Measurements from ENCODE around the gene PLPP4. TPM values are rescaled to one million over a fixed set of nuclear protein-coding genes. Genes with fewer than 3 reads are reported as not detected.

The PLPP4 gene
- total RNA-seq, 1 donor from 2014 or later, result 0.19 TPM

DNA sequence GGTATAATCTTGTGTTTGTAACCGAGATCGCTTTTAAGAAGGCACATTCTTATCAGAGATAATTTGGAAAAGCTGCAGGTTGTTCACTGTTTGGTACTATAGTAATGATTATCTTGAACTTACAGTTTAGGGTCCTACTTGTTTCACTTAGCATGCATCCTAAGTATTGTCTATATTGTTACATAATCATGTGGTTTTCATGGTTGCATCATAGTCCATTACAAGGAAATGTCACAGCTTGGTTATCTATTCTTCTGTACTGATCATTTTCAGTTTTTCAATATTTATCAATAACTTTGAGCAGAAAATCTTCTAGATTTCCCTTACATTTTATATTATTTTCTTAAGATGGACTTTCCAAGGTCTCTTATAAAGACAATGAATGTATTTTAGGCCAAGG is 116.3 kb downstream of the PLPP4 start:
- DNase-seq (ENCODE audit: low read depth), result no peak

DNA sequence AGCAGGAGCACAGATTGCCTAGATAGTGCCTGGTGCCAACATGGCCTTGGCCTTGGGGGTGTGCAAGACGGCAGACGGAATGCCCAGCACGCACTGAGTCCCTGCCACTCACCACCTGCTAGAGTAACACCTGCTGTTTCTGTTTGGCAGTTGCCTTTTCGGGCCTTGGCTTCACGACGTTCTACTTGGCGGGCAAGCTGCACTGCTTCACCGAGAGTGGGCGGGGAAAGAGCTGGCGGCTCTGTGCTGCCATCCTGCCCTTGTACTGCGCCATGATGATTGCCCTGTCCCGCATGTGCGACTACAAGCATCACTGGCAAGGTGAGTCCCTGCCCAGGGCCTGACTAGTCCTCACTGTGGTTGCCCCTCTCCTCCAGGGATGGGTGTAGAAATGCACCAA is 118.0 kb downstream of the PLPP4 start:
- DNase-seq (ENCODE audit: low read depth), result no peak

DNA sequence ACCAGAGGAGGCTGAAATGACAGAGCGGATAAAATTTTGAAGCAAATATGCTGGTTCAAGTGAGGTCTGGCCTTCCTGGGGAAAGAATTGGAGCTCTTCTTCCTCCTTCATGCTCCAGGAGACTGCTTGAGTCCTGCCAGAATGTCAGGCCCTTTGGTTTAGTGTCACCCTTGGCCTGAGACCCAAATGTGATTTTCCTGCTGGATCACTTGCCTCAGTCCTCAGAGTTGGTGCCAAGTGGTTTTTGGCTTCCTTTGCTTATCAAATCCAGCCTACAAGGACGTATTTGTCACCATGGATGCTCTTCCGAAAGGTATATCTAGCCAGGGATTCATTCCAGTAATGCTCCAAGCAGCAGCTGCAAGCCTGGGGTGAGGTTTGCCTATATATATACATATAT is 118.4 kb downstream of the PLPP4 start:
- DNase-seq (ENCODE audit: low read depth), result no peak

DNA sequence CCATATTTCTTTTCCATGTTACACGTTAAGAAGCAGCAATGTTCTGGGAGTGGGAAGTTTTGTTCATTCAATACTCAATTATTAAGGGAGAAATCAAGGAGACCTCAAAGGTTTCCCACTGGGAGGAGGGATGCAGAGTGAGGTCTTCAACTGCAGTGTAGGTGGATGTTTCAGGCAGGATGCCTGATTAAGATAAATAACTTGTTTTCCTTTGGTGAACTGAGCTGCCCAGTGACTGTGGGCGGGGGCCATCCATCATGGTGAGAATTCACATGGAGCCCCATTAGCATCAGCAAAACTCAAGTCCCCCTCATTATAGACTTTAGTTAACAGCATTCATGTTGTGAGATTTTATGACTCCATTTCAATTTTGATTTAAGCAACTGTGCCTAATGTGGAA is 121.1 kb downstream of the PLPP4 start:
- DNase-seq (ENCODE audit: low read depth), result no peak

DNA sequence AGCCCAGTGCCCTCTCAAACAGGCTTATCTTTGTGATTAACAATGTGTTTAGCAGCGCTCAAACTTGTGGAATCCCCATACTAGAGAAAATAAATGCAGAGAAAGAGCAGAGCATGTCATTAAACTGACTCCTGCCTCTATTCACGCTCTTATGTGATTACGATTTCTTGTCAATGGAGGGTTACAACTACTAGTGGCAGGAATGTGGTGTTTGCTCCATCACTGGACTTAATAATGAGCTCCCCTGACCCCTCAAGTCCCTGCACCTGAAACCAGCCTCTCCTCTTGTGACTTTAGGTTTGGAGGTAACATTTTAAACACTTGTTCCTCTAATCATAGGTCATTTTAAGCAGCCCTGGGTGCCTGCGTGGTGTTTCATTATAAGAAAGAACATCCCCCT is 121.9 kb downstream of the PLPP4 start:
- no peak for DNase-seq (ENCODE audit: low read depth)

DNA sequence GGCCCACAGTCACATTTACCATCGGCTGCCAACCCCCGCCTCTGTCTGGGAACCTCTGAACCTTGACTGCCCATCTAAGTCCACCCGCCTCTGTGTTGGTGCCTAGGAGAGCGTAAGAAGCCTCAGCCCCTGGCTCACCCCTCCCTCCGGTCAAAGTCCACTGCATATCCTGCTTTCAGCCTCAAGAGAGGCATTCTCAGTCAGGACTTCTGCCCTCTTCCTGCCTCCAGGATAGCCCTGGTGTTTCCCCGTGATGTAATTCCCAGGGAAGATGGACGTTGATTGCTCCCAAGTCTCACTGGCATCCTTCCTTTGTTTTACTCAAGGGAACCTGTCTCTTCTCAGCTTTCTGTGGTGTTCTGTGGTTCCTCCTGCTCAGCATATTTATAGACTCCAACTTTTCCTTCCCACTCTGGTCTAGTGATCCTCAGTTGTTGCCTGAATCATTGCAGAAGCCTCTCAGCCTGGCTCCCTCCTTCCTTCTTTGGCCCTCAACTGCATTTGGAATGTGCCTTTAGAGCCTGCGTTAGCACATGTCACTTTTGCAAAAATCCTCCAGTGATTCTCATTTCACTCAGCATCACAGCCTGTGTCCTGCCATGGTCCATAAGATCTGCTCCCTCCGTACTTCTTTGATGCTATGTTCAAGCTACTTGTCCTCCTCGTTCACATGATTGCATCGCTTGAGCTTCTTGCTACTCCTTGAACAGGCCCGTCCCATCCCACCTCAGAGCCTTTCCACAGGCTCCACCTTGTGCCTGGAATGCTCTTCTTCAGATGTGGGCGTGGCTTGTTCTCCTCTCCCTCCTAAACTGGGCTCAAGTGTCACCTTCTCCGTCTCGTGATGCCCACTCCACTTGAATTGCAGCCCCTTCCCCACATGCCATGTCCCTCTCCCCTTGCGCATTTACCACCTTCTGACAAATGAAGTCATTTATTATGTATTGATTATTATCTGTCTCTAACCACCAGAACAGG is 124.2 kb downstream of the PLPP4 start:
- DNase-seq (ENCODE audit: low read depth), result no peak

DNA sequence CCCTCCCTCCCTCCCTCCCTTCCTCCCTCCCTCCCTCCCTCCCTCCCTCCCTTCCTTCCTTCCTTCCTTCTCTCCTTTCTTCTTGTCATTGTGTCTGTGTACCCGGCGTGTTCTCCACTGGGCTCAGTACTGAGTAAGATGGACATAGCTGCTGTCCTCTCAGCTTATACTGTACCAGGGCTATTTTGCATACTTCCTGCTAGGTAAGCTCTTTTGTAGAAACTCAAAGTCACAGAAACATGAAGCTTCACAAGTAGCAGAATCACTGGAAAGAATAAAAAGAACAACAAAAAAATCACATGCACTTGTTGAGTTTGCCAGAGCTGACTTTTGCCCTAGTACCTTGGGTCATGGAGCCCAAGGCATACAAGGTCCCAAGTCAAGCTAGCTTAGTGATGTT is 125.7 kb downstream of the PLPP4 start:
- no peak for DNase-seq (ENCODE audit: low read depth)

DNA sequence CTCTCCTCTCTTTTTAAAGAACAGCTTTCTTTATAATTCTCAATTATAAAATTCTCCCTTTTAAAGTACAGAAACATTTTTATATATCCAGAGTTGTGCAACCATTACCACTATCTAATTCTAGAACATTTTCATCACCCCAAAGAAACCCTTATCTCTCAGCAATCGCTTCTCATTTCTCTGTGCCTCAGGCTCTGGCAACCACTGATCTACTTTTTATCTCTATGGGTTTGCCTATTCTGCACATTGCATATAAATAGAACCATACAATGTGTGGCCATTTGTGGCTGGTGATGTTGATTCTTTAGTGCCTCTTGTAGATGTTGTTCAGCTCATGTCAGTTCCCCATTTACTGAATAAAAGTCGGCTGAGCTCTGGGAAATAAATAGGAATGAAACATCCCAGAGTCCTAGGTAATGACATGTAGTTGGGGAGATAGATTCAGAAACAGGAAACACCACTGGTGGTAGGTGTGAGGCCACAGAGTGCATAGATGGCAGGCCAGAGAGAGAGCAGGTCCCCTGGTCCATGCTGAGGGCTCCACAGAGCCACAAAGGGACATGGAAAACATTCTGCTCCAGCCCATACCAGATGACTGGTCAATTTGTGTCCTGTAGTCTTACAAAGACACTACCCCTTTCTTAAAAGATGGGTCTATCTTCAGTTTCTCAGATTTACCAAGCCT is 126.5 kb downstream of the PLPP4 start:
- DNase-seq (ENCODE audit: low read depth), result no peak

DNA sequence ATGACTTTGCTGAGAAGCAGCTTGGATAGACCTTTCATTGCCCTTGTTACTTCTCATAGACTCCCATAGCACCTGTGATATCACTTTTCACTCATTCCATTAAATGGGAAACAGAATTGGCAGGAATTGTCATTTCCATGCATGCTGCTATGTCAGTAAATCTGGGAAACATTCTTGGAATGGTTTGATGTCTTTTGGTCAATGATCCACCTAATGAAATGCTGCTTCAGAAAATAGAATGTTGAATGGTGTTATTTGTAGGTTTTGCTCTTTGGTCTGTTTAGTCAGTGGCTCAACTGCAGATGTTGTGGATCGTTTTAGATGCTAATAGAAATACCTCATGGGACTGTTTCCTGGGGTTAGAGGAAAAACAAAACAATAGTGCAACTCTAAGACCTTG is 127.8 kb downstream of the PLPP4 start:
- DNase-seq (ENCODE audit: low read depth), result no peak

DNA sequence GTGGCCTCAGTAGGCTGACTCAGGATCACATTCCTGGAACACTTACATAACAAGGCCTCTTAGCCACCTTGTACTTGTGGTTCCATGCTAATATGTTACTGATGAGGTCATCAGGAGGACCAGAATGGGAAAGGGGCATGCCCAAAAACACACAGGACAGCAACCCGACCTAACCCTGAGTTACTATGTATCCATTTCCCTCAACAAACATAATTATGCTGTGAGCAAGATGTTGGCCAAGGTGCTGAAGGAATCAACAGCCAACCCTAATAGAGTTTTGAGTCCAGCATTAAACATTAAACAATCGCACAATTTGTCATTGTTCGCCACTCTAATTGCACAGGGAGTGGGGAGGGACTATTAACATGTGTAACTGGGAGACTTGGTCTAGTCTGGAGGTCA is 129.4 kb downstream of the PLPP4 start:
- DNase-seq (ENCODE audit: low read depth), result peak; percentile 3

DNA sequence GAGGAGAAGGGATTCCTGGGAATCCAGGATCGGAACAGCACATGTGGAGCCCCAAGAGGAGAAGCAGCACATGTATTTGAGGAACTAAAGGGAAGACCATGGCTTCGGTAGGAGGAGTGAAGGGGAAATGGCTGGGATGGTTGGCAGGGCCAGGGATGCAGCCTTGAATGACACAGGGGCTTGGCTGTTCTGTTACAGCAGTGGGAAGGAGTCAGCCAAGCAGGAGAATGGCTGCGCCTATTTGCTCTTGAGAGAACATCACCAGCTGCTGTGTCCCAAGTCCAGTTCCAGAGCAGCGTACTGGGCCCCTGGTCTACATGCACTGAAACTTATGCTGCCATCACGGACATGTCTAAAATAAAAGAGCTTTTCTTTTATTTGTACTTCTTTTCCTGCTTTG is 130.0 kb downstream of the PLPP4 start:
- no peak for DNase-seq (ENCODE audit: low read depth)

DNA sequence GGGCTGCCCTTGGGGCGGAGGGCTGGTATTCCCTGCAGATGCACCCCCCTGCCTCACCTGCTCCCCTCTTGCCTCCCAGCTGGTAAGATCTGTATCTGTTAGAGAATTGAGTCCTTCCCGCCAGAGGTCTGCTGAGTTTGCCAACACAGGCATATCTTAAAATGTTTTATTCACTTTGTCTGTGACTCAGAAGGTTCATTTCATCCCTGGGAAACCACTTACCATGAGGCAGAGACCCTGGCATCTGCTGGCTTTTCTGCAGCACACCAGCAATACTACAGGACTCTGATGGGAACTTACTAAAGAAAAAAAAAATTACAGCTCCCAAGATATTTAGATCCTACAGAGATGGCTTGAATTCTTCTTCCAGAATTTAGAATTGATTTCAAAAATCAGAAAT is 131.3 kb downstream of the PLPP4 start:
- DNase-seq (ENCODE audit: low read depth), result no peak

DNA sequence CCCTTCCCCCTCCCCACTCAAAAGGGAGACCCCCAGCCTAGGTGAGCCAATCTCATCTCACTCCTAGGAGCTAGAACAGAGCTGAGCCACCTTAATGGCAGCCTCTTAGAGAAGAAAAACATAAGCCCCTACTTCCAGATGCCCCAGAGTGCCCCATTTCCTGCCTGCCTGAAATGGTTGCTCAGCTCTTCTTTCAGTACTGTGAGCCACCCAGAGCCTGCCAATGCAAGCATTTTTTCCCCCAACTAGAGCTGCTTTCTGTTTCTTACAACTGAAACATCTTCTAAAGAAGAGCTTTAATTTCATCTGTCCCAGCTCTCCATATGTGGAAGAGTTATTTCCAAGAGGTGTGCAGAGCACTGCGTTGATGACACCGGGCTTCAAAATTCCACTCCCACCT is 136.7 kb downstream of the PLPP4 start:
- DNase-seq (ENCODE audit: low read depth), result no peak

DNA sequence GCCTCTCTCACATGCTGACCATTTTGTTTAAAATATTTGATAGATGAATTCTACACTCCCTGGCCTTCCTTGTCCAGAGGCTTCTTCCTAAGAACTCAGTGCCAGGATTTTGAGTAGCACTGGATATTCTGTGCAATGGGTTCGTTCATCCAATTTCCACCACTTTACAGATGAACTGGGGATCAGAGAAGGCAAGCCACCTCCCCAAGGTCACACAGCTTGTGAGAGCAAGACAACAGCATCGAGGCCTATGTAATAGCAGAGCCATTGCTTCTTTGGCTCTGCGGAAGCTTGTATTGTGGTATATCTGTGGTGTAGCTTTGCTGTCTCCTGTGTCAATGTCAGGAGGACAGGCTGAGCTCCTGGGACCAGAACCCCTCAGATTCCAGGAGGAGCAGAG is 140.9 kb downstream of the PLPP4 start:
- DNase-seq (ENCODE audit: low read depth), result no peak

DNA sequence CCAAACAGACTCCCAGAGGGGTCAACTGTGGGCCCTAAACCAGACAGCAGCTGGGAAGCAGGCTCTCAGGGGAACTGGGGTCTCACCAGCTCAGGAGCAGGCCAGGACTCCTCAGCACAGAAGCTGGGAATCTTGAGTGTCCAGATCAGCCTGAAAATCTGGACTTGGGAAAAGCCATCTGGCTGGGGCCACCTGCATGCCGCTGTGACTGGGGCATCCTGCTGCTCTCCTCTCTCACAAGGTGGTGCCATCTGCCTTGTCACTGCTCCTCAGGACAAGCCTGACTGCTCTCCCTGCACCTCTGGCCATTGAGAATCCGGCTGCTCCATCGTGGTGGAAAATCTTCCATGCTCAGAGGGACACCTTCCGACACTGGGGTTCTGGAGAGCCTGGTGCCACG is 141.4 kb downstream of the PLPP4 start:
- no peak for DNase-seq (ENCODE audit: low read depth)

DNA sequence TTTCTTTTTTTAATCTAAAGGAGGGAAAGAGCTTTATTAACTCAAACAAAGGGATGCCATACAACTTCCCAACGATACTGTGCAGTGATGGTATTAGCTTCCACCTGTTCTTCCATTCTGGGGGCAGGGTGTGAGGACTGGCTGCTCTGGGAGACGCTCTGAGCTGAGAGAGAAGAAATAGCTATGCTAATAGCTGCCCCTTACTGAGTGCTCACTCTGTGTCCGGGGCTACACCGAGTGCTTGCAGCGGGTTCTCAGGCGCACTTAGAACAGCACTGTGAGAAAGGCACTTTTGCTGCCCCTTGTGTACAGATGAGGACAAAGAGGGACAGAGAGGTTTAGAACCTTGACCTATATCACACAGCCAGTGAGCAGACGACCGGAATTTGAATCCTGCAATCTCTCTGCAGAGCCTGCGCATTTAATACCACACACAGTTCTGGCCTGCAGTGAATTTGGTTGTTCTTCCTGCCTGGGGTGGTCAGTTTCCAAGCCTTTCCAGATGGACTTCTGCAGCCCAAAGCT is 142.2 kb downstream of the PLPP4 start:
- no peak for DNase-seq (ENCODE audit: low read depth)

DNA sequence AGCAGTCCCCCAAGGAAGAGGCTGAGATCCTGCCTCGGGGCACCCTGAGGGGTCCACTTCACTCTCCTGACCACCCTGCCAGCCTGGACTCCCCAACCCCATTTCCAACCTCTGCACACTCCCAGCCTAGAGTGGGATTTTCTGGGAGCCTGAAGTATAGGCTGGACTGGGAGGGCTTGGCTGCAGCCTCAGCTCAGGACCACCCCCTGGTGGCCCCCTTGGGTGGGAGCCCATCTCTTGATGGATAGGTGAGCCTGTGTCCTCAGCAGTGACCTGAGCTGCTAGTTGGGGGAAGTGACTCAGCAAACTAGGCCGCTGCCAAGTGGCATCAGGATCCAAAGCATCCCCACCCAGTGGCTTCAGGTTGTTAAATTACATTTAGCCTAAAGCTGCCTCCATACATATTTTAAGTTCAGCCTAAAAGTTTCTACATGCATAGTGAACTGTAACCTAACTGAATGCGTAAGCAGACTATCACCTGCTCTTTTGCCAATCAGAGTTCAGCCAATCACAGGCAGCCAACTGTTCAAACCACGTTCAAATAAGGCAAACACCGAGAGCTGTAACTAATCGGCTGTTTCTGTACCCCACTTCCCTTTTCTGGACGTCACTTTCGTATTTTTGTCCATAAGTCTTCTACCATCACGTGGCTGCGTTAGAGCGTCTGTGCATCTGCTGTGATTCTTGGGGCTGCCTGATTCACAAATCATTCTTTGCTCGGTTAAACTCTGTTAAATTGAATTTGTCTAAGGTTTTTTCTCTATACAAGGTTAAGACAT is 144.0 kb downstream of the PLPP4 start:
- DNase-seq (ENCODE audit: low read depth), result no peak

DNA sequence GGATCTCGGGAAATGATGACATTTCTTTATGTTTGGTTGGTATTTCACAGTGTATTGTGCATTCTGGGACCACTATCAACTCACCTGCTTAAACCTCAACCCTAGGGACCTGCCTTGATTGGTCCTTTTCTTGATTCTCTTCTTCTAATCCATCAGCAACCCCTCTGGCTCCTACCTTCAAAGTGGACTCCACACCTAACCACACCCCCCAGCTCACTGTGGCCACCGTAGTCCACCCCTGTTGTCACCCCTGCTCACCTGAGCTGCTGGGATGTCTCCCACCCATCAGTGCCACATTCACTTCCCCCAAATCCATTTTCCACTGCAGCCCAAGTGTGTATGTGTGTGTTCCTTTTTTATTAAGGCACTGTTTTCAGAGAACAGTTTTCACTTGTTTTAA is 145.0 kb downstream of the PLPP4 start:
- no peak for DNase-seq (ENCODE audit: low read depth)

DNA sequence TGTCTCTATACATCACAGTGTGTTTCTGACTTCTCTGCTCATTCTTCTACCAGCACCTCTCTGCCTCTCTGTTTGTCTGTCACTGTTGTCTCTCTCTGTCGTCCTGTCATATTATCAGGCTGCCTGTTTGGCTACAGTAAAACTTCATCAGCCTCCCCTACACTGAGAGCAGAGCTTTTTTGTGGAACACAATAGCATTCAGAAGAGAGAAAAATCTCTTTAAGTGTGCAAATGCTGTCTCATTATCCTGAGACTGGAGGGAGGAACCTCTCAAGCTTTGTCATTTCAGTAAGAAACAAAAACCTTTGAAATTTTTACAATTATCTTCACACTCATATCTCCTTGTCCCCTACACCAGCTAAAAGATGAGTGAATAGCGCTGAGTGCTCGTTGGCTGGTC is 148.4 kb downstream of the PLPP4 start:
- no peak for DNase-seq (ENCODE audit: low read depth)

DNA sequence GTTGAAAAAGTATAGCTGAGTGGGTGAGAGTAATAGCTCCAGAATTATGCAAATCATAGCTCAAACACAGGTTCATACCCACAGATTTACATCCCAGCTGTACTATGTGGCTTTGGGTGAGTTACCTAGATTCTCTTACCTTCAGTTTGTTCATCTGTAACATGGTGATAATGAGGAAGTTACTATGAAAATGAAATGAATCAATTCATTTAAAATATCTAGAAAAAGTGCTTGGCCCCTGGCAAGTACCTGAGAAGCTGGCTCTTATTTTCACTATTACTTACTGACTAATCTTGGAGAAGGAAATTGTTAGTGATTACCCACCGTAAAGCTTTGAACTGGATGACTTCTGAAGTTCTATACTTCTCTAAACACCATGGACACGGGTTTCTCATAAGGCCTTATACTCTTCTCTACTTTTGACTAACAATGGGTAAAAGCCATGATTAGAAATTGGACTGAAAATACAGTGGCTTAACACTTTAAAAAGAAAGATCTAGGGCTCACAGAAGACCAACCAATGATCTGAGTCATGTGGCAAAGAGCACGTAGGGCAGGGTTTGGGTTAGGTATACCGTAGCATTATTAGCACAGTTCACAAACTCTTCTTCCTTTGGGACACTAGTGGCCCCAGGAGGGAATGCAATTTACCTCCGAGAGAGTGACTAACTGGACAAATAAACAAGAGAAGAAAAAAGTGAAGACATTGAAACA is 149.2 kb downstream of the PLPP4 start:
- no peak for DNase-seq (ENCODE audit: low read depth)

All from myocyte (in vitro differentiated cells).